ENCODE measurements around the gene RNF133.
"Not testable (repeated sequence)": the region's sequence is repeated elsewhere in the genome, so short reads cannot be mapped to it uniquely, and the experiment has no call there.

Gene RNF133

DNA sequence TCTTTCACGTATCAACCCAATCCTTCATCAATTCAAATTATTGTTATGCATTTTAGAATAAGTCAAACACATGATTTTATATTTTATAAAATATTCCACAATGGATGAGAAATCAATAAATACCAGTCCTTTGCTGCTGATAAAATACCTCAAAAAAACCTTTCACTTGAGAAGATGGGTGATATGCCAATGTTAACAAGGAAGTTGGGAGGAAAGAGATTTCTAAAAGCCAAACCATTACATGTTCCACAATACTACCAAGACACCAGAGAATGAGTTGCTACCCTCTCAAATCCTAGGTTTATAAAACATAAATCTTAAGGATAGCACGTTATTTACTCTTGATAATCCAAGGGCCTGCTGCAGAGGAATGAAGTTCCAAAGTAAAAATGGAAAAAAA, 14.4 kb downstream of the RNF133 start:
- ChIA-PET POLR2A (ENCODE audit: low non-redundant PET) (no interaction called here), CTCF (no interaction called here)
- TF ChIP-seq, protein P1, sequence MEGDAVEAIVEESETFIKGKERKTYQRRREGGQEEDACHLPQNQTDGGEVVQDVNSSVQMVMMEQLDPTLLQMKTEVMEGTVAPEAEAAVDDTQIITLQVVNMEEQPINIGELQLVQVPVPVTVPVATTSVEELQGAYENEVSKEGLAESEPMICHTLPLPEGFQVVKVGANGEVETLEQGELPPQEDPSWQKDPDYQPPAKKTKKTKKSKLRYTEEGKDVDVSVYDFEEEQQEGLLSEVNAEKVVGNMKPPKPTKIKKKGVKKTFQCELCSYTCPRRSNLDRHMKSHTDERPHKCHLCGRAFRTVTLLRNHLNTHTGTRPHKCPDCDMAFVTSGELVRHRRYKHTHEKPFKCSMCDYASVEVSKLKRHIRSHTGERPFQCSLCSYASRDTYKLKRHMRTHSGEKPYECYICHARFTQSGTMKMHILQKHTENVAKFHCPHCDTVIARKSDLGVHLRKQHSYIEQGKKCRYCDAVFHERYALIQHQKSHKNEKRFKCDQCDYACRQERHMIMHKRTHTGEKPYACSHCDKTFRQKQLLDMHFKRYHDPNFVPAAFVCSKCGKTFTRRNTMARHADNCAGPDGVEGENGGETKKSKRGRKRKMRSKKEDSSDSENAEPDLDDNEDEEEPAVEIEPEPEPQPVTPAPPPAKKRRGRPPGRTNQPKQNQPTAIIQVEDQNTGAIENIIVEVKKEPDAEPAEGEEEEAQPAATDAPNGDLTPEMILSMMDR (conservative IDR thresholded peaks at IDR 0.05; ENCODE audit: low read depth), result no peak
- no peak overlapping the region for H3K27ac ChIP-seq
- no peak for DNase-seq (ENCODE audit: low spot score)

DNA sequence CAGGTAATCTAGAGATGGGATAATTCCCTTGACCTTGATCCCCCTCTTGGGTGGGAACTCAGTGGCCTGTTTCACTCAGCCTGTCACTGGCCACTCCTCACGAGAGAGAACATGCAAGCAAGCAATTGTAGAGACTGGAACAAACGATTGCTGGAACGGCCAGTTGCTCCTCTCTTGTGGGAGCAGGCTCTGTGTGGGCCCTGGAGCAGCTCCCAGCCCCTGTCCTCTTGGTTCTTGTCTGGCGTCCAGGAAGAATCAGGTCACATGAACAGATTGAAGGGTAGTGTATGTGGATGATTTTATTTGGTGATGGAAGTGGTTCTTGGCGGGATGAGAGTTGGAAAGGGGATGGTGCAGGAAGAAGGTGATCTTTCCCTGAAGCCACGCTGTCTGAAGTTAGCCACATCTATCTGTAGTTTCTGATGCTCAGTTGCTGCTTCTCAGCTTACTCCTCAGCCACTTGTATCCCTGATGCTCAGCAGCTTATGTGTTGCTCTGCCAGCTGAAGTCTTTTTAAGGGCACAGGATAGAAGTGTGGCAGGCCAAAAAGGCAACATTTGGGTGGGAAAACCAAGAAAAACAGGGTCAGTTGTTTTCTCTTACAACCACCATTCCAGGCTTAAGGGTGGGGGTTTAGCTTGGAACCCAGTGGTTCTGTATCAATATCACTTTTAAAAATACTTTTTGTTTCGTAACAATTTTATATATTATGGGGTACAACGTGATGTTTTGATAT, 15.9 kb downstream of the RNF133 start:
- no peak overlapping the region for H3K27ac ChIP-seq
- POLR2A ChIA-PET (ENCODE audit: low non-redundant PET), result no interaction called here
- DNase-seq (ENCODE audit: low spot score), result no peak
- TF ChIP-seq, protein P1 (conservative IDR thresholded peaks at IDR 0.05; ENCODE audit: low read depth), result no peak
- CTCF ChIA-PET, result interaction anchor here (0.7 kb wide), 1 partner anchor 17 kb away, joined by 3 read pairs; no protein-coding TSS in a partner anchor

DNA sequence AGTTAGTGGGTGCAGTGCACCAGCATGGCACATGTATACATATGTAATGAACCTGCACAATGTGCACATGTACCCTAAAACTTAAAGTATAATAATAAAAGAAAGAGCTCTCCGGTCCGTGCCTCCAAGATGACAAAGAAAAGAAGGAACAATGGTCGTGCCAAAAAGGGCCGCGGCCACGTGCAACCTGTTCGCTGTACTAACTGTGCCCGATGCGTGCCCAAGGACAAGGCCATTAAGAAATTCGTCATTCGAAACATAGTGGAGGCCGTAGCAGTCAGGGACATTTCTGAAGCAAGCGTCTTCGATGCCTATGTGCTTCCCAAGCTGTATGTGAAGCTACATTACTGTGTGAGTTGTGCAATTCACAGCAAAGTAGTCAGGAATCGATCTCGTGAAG, 17.7 kb downstream of the RNF133 start:
- CTCF ChIA-PET; H3K27ac ChIP-seq; POLR2A ChIA-PET (ENCODE audit: low non-redundant PET); DNase-seq (ENCODE audit: low spot score): not testable (repeated sequence)

- ChIA-PET POLR2A (ENCODE audit: low non-redundant PET) (no interaction called here), CTCF (no interaction called here)
- TF ChIP-seq, protein P1 (conservative IDR thresholded peaks at IDR 0.05; ENCODE audit: low read depth), result no peak
- no peak for DNase-seq (ENCODE audit: low spot score)
- no peak overlapping the region for H3K27ac ChIP-seq
Observed at GRCh38 chr7:122679813-122680212, 19.1 kb downstream of the RNF133 start.

GRCh38 chr7:122679269-122679709, 19.6 kb downstream of the RNF133 start:
- POLR2A ChIA-PET (ENCODE audit: low non-redundant PET); H3K27ac ChIP-seq; DNase-seq (ENCODE audit: low spot score); CTCF ChIA-PET: not testable (repeated sequence)

DNA sequence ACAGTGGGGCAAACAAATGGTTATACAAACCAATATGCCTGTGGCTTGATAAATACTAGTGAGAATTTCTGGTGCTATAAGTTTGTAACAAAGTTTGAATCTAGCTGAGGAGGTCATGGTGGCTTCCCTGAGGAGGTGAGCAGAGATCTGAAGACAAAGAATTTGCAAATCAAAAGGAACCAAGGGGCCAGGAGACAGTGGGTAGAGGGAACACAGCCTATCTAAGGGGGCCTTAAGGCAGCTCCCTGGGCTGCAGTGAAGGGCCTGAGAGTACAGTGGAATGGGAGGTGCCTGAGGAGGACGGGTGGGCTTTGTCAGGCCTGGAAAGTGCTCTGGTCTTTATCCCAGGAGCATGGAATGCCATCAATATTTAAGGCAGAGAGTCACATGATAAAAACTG, 21.8 kb downstream of the RNF133 start:
- DNase-seq (ENCODE audit: low spot score), result no peak
- H3K27ac ChIP-seq, result no peak overlapping the region
- CTCF ChIA-PET, result no interaction called here
- POLR2A ChIA-PET (ENCODE audit: low non-redundant PET), result no interaction called here
- TF ChIP-seq, protein P1 (conservative IDR thresholded peaks at IDR 0.05; ENCODE audit: low read depth), result no peak

DNA sequence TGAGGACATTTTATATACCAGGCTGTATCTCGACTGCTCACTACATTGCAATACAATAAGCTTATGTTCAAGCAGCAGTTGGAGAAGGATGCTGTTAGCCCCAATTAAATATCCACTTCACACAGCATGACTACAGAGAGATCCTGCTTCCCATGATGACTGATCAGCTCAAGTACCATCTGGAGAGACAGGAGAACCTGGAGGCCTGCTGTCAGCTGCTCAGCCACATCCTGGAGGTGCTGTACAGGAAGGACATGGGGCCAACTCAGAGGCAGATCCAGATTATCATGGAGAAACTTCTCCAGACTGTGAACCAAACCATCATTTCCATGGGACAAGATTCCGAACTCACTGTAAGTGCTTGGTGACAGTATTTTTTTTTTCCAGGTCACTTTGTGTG, 22.5 kb downstream of the RNF133 start:
- POLR2A ChIA-PET (ENCODE audit: low non-redundant PET), result no interaction called here
- no peak overlapping the region for H3K27ac ChIP-seq
- TF ChIP-seq, protein P1 (conservative IDR thresholded peaks at IDR 0.05; ENCODE audit: low read depth), result no peak
- CTCF ChIA-PET, result no interaction called here
- DNase-seq (ENCODE audit: low spot score), result no peak

DNA sequence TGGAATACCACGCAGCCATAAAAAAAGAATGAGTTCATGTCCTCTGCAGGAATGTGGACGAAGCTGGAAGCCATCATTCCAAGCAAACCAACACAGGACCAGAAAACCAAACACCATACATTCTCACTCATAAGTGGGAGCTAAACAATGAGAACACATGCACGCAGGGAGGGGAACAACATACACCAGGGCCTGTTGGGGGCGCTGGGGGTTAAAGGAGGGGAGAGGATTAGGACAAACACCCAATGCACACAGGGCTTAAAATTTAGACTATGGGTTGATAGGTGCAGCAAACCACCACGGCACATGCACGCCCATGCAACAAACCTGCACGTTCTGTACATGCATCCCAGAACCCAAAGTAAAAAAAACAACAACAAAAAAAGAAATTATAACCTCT, 23.3 kb downstream of the RNF133 start:
- no peak for DNase-seq (ENCODE audit: low spot score)
- no peak overlapping the region for H3K27ac ChIP-seq
- TF ChIP-seq, protein P1 (conservative IDR thresholded peaks at IDR 0.05; ENCODE audit: low read depth), result no peak
- ChIA-PET POLR2A (ENCODE audit: low non-redundant PET) (no interaction called here), CTCF (no interaction called here)

Data from RWPE1 (cell line).